GM12878 (cell line): ENCODE measurements around the gene ING5. TPM values are rescaled to one million over a fixed set of nuclear protein-coding genes. Genes with fewer than 3 reads are reported as not detected.
A peak's percentile ranks its signal among the peaks of the same experiment; 100 is the strongest.

Source experiments
- ATF2 ChIP-seq: IDR thresholded peaks from 2 replicates; pipeline ENCODE4 v1.6.1; 2012; ENCODE audit warnings: low read length, inconsistent platforms
- ATF3 ChIP-seq: IDR thresholded peaks from 2 replicates; pipeline ENCODE4 v1.6.1; 2011; ENCODE audit warnings: low read depth, mild to moderate bottlenecking, low read length, moderate library complexity, borderline replicate concordance; ENCODE audit errors: extremely low read depth
- BHLHE40 ChIP-seq, 2 experiments: fragments of 450-650 bp in 1 of 2; IDR thresholded peaks; 2 replicates each; pipeline ENCODE4 v1.6.1; 2011 to 2017; ENCODE audit warnings: low read depth in 2 of 2, borderline replicate concordance in 1 of 2, improper control_type of control experiment in 1 of 2, low read length in 1 of 2, mild to moderate bottlenecking in 1 of 2
- CREB1 ChIP-seq: IDR thresholded peaks from 2 replicates; pipeline ENCODE4 v1.6.1; 2012; ENCODE audit warnings: low read depth, mild to moderate bottlenecking, inconsistent platforms
- CREM ChIP-seq: IDR thresholded peaks from 2 replicates; pipeline ENCODE4 v1.6.1; 2014; ENCODE audit warnings: antibody characterized with exemption, low read depth
- EGR1 ChIP-seq, 2 experiments: IDR thresholded peaks; 1 replicate in 1 of 2; 2 replicates in 1 of 2; pipeline ENCODE4 v1.6.1; 2011 to 2012; ENCODE audit warnings: low read depth in 2 of 2, low read length in 2 of 2, borderline replicate concordance in 1 of 2, mild to moderate bottlenecking in 1 of 2, moderate library complexity in 1 of 2
- ELK1 ChIP-seq: IDR thresholded peaks from 2 replicates; pipeline ENCODE4 v1.6.1; 2012; ENCODE audit warnings: low read depth, low read length, improper control_type of control experiment
- GABPA ChIP-seq: IDR thresholded peaks from 2 replicates; pipeline ENCODE4 v1.6.1; 2014; ENCODE audit warnings: antibody characterized with exemption, low read depth, mild to moderate bottlenecking, inconsistent platforms
- HCFC1 ChIP-seq: fragments of 150-350 bp; IDR thresholded peaks from 2 replicates; pipeline ENCODE4 v1.6.1; 2014; ENCODE audit warnings: low read length
- MLLT1 ChIP-seq: fragments of 450-650 bp; IDR thresholded peaks from 2 replicates; pipeline ENCODE4 v1.6.1; 2016; ENCODE audit warnings: mild to moderate bottlenecking
- NR2F1 ChIP-seq: fragments of 450-650 bp; conservative IDR thresholded peaks from 2 replicates; pipeline ENCODE4 v1.6.1; 2017; ENCODE audit warnings: mild to moderate bottlenecking
- PML ChIP-seq: IDR thresholded peaks from 2 replicates; pipeline ENCODE4 v1.6.1; 2012; ENCODE audit warnings: low read length, inconsistent platforms
- REST ChIP-seq: IDR thresholded peaks from 2 replicates; pipeline ENCODE4 v1.6.1; 2012; ENCODE audit warnings: mild to moderate bottlenecking, low read depth, low read length
- TAF1 ChIP-seq: IDR thresholded peaks from 2 replicates; pipeline ENCODE4 v1.6.1; 2011; ENCODE audit warnings: mild to moderate bottlenecking, low read depth, low read length, borderline replicate concordance
- TCF12 ChIP-seq: IDR thresholded peaks from 2 replicates; pipeline ENCODE4 v1.6.1; 2011; ENCODE audit warnings: low read depth, mild to moderate bottlenecking, low read length
- ZBTB11 ChIP-seq: fragments of 450-650 bp; formaldehyde crosslinking; IDR thresholded peaks from 2 replicates; pipeline ENCODE4 v1.5.0; 2022; ENCODE audit warnings: mild to moderate bottlenecking, missing genetic modification characterization
- ZNF207 ChIP-seq: fragments of 450-650 bp; IDR thresholded peaks from 2 replicates; pipeline ENCODE4 v1.6.1; 2014; ENCODE audit warnings: antibody characterized with exemption, mild to moderate bottlenecking, borderline replicate concordance
- polyA plus RNA-seq, 11 experiments: library from polyadenylated mRNA; depleted of rRNA in 4 of 11; unstranded in 6 of 11; stranded (reverse) in 5 of 11; fragments of >200 nt; fragmentation: Nextera tagmentation in 4 of 11; fragmentation: Illumina TruSeq in 1 of 11; extraction: Ambion mirVana in 4 of 11; extraction: Trizol in 1 of 11; gene quantifications; 1 replicate in 1 of 11; 2 replicates in 10 of 11; pipeline versions ENCODE4 v1.2.1 to v1.2.3, GENCODE V29; 2011 to 2016; ENCODE audit warnings: inconsistent platforms in 2 of 11, missing spikeins in 2 of 11, low read depth in 1 of 11
- total RNA-seq, 4 experiments: library from RNA; depleted of rRNA in 3 of 4; stranded (reverse); fragments of >200 nt in 3 of 4; fragmentation: Illumina TruSeq in 1 of 4; extraction: Trizol in 1 of 4; gene quantifications; 2 replicates each; pipeline versions ENCODE4 v1.2.1 to v1.2.3, GENCODE V29; 2013 to 2021

ING5 gene
- total and polyA plus RNA-seq, 10 of the 15 experiments (the other 5 are each of a cell fraction or from before 2014, with no cell fraction given): 10.0 to 46.1 (median 27.2) TPM

GRCh38 chr2:241686650-241687425, 15.0 kb upstream of the ING5 start, which contains the start of gene DTYMK (continued):
- peak; percentile 37; the same call in 1 of the 2 replicates for TF ChIP-seq TCF12
- TF ChIP-seq ATF2: no peak
- peak; percentile 46; the same call in 1 of the 2 replicates for TF ChIP-seq PML
- TF ChIP-seq REST: peak; percentile 20; the same call in 1 of the 2 replicates
- peak; percentile 7 to 73; a peak in 2 of 3 replicates for TF ChIP-seq EGR1 (IDR thresholded peaks at IDR 0.05; ENCODE audit: borderline replicate concordance in 1 of 2, low read depth in 2 of 2, low read length in 2 of 2)
- TF ChIP-seq HCFC1: peak; percentile 61
- TF ChIP-seq CREM: peak; percentile 82
- TF ChIP-seq CREB1: peak; percentile 96
- TF ChIP-seq ZNF207: peak; percentile 82
- peak; percentile 43; the same call in 1 of the 2 replicates for TF ChIP-seq GABPA
- TF ChIP-seq MLLT1: no peak
- TF ChIP-seq NR2F1: peak; percentile 88
- peak; percentile 61; the same call in 1 of the 2 replicates for TF ChIP-seq TAF1
- peak; percentile 50 to 94; a peak in 3 of 4 replicates for TF ChIP-seq BHLHE40 (IDR thresholded peaks at IDR 0.05; ENCODE audit: borderline replicate concordance in 1 of 2, low read depth in 2 of 2, low read length in 1 of 2)
- TF ChIP-seq ATF3: no peak
- peak; percentile 32 for TF ChIP-seq ZBTB11 (CRISPR knock-in tag)
- peak; percentile 76 for TF ChIP-seq ELK1
